NB4 (cell line): ENCODE data around the gene IQCH.

ENCODE experiments used
- CTCF ChIP-seq: IDR thresholded peaks from one replicate; pipeline ENCODE4 v1.5.1; 2012; ENCODE audit warnings: low read depth, low read length
- MAX ChIP-seq: IDR thresholded peaks from 2 replicates; pipeline ENCODE4 v1.6.1; 2011; ENCODE audit warnings: low read depth, low read length
- POLR2A ChIP-seq: IDR thresholded peaks from 2 replicates; pipeline ENCODE4 v1.6.1; 2011; ENCODE audit warnings: mild to moderate bottlenecking; ENCODE audit not compliant: insufficient read length; ENCODE audit errors: extremely low read depth

- TF ChIP-seq MAX: 0 out of 2 replicates have a peak, but pooled peaks have one; percentile 13
- TF ChIP-seq CTCF: peak; percentile 68
- no peak for TF ChIP-seq POLR2A
These were observed 179.0 kb downstream of the IQCH start for GRCh38 chr15:67433495-67434099.
